Nucleus accumbens (tissue), 56 donors: ENCODE results near the gene PLA2G3.
"Not testable (repeated sequence)": the region's sequence is repeated elsewhere in the genome, so short reads cannot be mapped to it uniquely, and the experiment has no call there.

Experiments used
- DNase-seq, 56 donors: peaks; one replicate each; lab custom pipeline; 2025; lab: John Stamatoyannopoulos, UW

PLA2G3 gene

DNA sequence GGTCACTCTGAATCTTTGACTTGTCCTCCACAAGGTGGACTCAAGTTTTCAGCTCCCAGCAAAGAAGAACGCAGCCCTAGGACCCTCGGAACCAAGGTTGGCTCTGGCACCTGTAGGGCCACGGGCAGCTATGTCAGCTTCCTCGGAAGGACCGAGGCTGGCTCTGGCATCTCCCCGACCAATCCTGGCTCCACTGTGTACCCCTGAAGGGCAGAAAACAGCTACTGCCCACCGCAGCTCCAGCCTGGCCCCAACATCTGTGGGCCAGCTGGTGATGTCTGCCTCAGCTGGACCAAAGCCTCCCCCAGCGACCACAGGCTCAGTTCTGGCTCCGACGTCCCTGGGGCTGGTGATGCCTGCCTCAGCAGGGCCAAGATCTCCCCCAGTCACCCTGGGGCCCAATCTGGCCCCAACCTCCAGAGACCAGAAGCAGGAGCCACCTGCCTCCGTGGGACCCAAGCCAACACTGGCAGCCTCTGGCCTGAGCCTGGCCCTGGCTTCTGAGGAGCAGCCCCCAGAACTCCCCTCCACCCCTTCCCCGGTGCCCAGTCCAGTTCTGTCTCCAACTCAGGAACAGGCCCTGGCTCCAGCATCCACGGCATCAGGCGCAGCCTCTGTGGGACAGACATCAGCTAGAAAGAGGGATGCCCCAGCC is 15.4 kb downstream of the PLA2G3 start:
- DNase-seq, result no peak

- no peak for DNase-seq
Measured at GRCh38 chr22:31124290-31124689, 16.0 kb downstream of the PLA2G3 start.

- no peak for DNase-seq
Measured at GRCh38 chr22:31123292-31123602, 17.1 kb downstream of the PLA2G3 start.

- DNase-seq, result peak in 27 of 56 donors; percentile 8 to 63 (median 30)
Measured at GRCh38 chr22:31122532-31123291, 17.6 kb downstream of the PLA2G3 start, which contains the start of gene INPP5J. TSS of gene INPP5J (plus strand) at chr22:31122966. CDS start at chr22:31123015, 49 bp downstream.

- DNase-seq, result no peak
Measured at GRCh38 chr22:31122196-31122531, 18.1 kb downstream of the PLA2G3 start.

DNA sequence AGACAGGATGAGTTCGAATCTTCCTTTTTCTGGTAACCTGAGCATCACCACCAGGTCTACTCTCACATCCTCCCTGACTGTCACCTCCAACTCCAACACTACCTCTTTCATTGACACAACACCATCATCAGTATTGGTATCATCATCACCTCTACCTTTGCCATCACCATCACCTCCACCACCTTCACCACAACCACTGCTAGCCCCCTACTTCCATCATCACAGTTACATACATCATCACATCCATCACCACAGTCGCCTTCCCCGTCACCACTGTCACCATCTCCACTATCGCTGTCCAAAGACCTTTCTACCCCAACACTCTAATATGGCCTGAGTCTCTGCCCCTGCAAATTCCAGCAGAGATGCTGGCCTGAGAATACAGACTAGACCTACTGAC is 18.9 kb downstream of the PLA2G3 start:
- no peak for DNase-seq

DNA sequence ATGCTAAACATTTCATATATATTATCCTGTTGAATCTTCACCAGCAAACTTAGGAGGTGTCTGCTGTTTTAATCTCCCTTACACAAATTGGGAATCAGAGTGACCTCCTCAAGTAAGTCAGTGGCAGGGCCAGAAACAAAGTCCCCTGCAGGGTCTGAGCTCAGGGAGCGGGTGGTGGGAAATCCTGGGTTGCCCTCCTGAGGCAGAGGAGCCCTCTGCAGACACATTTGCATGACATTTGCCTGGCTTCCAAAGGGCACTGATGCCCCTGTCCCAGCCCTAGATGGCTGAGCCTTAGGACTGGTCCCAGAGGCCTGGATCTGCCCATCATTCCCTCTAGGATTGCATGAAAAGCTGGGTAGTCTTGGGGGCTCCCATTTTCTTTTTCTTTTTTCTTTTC is 19.7 kb downstream of the PLA2G3 start:
- no peak for DNase-seq

- DNase-seq, result no peak
Measured at GRCh38 chr22:31120230-31120629, 20.1 kb downstream of the PLA2G3 start.

DNA sequence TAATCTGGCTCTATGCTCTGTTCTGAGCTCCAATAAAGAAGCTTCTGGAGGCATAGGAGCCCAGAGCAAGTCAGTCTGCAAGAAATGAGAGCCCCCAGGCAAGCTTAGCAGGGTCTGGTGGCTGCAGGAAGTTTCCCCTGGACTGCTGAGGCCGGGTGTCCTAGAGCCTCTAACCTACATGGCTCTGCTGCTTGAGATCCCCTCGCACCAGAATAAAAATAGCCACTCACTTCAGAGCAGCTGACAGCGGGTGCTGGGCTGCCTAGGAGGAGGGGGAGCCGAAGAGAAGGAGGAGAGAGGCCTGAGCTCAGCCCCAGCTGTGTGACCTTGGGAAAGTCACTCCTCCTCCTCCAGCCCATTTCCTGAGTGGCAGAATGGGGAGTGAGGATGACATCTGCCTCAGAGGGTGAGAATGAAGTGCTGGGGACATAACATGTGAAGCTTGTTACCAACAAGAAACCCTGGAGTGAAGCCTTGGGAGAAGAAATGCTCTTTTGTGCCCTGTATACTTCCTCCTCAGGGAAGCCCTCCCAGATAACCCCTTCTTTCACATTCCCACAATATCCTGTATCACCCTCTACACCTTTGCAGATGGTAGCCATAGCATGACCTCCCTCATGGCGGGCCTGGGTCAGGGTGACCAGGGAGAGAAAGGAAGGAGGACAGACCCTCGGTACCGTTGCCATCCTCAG is 21.1 kb downstream of the PLA2G3 start:
- no peak for DNase-seq

DNA sequence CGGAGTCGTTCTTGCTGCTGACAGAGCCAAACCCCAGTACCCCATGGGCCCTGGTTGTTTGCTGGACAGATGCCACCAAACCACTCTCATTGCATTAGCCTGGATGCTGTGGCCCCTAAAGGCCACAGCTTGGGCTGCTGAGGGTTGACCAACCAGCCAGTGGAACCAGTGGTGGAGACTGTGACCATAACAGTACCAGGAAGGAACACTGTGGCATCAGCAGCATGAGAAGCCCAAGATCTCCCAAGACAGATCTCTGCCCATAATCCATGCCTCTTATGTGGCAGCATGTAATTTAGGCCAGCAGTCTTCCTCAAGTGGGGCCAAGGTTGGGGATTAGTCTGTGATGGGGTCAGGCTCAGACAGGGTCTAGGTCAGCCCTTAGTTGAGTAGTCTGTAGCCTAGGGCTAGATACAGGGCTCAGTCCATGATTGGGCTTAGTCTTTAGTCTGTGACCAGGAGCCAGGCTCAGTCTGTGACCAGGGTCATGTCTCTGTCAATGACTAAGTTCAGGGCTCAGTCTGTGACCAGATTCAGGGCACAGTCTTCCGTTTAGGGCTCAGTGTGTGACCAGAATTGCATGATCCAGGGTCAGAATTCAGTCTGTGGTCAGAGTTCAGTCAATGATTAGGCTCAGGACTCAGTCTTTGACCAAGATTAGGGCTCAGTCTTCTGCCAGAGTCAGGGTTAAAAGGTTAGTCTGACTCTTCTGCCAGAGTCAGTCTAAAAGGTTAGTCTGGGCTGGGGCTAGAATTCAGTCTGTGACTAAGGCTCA is 22.1 kb downstream of the PLA2G3 start:
- DNase-seq, result no peak

- not testable (repeated sequence) for DNase-seq
Measured at GRCh38 chr22:31112547-31113091, 27.7 kb downstream of the PLA2G3 start.

- no peak for DNase-seq
Measured at GRCh38 chr22:31107894-31108218, 32.5 kb downstream of the PLA2G3 start.

DNA sequence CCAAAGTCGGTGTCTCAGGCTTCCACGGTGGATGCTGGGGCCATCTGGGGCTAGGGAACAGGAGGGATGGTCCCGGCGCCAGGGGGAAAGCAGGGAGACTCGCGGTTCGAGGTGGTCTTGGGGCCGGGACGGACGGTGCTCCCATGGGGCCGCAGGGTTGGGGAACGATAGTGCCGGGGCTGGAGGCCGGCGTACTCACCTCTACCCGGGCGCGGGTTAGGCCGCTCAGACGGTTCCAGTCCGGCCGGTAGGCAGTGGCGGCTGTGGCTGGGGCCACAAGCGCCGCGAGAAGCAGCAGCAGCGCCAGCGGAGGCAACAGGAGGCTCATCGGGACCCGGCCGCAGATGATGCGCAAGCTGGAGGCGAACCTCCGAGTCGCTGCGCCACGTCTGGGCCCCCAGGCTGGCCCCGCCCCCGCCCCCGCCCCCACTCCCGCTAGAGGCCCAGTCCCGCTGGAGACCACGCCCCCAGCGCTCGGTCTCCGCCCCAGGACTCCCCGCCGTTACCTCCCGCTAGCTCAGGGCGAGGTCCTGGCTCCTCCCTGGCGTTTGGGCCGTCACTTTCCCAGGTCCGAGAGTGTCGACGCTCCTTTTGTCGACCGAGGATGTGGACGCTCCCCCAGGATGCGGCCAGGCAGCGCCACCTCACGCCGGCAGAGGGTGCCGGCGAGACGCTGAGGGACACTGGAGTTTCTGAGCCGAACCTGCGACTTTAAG is 33.0 kb downstream of the PLA2G3 start, which contains the start of gene SELENOM:
TSS of gene SELENOM (minus strand) at position 391 of the 716 bp plus-strand sequence. CDS start at position 328, 63 bp downstream.
- DNase-seq, result peak; percentile 17 to 95 (median 84)

- DNase-seq, result peak in 1 of 56 donors; percentile 46
Measured at GRCh38 chr22:31106731-31107177, 33.6 kb downstream of the PLA2G3 start.

DNA sequence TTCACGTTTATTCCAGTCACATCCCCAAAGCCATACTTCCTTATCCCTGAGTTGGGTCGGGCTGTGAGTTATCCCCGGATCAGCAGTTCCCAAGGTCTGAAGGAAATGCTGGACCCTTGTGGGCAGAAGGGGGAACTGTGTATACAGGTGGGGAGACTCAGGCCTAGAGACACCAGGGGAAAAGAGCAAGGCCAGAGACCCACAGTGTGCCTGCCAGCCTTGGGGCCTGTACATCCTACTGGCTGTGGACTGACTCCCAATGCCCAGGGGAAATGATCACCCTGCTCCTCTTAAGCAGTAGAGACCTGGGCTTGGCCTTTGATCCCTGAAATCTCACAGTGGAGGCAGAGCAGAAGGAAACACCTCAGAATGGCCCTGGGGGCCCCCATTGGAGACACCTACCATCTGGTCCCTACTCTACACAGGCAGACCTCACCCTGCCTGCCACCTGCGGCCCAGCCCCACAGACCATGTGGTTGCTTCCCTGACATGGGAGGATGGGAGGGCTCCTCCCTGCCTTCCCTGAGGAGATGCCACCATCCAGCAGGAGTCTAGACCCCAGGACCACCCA is 34.2 kb downstream of the PLA2G3 start:
- DNase-seq, result no peak

GRCh38 chr22:31105282-31105929 is 34.9 kb downstream of the PLA2G3 start:
- no peak for DNase-seq

GRCh38 chr22:31104869-31105268 is 35.4 kb downstream of the PLA2G3 start:
- no peak for DNase-seq

DNA sequence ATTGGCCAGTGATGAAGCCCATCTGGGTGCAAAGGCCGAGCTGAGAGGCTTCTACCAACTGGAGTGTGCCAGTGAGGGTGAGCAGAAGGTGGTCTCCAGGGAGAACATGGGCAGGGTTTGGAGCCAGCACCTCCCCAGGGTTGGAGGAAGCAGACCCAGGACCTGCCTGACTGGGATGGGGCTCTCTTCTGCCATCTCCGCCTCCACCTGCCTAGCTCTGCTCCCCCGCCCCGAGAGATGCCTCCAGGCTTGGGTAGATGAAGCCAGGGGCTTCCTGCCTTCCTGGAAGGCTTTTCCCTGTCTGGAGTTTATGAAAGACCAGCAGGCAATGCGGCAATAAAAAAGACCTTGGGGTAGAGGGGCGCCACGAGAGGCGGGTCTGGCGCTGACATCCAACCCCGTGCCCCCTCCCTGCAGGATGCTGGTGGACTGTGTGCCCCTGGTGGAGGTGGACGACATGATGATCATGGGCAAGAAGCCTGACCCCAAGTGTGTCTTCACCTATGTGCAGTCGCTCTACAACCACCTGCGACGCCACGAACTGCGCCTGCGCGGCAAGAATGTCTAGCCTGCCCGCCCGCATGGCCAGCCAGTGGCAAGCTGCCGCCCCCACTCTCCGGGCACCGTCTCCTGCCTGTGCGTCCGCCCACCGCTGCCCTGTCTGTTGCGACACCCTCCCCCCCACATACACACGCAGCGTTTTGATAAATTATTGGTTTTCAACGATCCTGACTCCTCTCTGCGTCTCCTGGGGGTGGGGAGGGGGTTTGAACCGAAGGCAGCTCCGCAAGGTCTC is 36.2 kb downstream of the PLA2G3 start:
- no peak for DNase-seq
